GM19240 (cell line): ENCODE results near the gene METTL16.

Experiments used
- DNase-seq: peaks from one replicate; pipeline ENCODE4 v3.0.0; 2011; ENCODE audit warnings: low spot score; ENCODE audit not compliant: insufficient read length

The METTL16 gene

DNA sequence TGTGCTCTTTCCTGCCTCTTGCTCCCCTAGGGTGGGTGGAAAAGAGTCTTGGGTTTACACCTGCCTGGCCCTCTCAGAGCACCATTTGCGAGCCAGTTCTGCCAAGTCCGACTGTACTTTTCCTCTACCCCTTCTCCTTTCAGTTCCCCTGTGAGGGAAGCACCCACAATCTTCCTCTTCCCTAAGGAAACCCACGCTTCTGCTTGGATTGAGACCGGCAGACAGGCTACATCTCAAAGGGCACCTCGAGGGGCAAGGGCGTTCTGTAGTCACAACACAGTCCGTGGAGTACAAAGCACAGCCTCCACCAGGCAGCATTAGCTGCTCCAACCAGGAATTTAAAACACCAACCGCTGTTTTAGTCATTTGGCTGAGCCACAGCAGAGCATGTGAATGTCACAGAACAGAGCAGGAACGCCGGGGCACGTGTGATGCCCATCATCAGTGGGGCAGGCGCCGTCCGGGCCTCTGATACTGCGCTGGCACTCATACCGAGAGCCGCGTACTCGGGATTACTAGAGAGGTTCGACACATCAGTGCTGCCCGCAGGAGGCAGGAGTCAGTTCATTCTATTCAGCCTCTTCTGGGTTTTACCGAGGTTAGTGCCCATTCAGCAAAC, 97.1 kb downstream of the METTL16 start:
- DNase-seq, result no peak

DNA sequence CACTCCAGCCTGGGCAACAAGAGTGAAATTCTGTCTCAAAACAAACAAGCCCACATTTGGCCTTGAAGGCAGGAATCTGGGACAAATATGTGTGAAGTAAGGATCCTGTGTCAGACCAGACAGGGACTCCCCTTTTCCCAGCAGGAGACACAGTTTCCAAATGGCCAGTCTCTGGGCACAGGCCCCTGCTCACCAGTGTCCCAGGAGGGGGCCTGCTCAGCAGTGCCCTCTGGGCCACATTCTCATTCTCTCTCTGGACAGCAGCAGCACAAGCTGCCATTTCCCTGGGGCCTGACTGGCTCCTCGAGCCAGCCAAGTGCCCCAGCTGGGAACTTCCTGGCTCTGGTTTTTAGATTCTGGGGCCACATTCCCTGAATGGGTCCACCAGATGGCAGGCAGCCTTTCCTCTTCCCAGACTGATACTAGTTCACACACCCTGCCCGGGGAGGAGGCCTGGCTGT, 99.1 kb downstream of the METTL16 start:
- DNase-seq, result no peak

DNA sequence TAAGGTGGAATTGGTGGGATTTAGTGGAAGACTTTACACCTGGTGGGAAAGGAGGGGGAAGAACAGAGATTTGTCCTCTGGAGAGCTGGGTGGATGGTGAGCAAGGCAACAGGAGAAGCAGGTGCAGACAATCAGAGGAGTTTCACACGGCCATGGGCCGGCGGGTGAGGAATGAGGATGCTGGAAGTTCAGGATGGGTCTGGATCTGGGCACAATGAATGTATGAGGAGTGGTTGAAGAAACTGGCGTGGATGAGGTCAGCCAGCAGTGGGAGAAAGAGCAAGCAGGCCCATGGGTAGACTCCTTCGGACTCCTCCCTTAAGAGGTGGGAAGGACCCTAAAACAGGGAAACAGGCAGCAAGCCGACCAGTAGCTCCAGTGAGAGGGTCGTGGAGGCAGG, 100.7 kb downstream of the METTL16 start:
- no peak for DNase-seq

DNA sequence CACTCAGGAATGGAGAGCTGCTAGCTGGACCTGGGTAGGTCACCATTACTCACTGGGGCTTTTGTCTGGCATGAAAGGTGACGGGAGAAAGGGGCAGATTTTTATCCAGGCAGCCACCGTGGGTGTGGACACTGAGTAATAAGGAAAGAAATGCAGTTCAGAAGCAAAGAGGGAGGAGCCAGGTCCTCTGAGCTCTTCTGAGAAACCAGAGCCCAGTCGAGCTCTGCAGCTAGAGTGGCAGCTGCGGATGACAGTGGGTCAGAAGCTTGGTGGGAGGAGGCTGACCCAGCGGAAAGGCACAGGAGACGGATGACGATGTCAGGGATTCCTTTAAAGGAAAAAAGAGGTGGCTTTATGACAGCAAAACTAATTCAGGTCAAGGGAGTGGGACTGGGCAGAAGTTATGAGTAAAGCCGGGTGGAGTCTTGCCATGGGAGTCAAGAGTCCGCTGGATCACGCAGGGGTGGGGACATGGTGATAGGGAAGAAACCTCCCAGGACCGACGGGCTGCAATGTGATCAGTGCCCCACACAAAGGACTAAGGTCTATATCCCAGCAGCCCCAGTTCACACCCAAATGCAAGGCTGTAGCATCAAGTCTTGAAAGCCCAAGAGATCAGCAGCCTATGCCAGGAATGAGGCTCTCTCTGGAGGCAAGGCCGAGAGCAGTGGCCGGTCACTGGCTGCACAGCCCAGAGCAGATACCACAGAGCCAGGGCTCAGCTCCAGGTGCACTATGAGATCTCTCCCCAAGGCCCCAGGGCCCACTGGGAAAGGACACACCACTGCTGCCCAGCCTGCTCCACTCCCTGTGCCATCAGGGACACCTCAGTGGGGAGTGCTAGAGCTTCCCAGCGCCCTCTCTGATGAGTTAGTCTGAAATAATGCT, 104.5 kb downstream of the METTL16 start:
- no peak for DNase-seq

DNA sequence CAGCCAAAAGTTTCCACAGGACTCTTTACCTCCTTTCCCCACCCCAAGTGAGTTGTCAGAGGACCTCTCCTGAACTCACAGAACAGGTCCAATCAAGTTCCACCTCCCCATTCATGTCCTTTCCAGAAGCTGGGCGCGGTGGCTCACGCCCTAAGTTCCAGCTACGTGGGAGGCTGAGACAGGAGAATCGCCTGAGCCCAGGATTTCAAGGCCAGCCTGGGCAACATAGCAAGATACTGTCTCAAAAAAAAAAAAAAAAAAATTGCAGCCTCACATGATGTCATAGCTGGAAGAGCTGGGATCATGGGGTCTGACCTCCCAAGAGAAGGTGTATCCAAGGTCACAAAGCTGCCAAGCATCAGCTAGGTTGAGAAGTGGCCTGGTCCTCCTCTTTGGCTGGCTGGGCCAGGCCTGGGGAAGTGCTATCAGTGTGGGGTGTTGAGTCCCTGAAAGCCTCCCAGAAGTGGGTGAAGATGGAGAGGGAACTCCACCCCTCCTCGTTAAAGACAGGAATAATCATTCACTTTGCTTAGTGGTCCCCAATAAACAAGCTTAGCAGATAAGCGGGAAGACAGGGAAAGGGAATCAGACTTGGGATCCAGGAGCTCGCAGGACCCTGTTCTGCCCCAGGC, 105.3 kb downstream of the METTL16 start:
- DNase-seq, result no peak

DNA sequence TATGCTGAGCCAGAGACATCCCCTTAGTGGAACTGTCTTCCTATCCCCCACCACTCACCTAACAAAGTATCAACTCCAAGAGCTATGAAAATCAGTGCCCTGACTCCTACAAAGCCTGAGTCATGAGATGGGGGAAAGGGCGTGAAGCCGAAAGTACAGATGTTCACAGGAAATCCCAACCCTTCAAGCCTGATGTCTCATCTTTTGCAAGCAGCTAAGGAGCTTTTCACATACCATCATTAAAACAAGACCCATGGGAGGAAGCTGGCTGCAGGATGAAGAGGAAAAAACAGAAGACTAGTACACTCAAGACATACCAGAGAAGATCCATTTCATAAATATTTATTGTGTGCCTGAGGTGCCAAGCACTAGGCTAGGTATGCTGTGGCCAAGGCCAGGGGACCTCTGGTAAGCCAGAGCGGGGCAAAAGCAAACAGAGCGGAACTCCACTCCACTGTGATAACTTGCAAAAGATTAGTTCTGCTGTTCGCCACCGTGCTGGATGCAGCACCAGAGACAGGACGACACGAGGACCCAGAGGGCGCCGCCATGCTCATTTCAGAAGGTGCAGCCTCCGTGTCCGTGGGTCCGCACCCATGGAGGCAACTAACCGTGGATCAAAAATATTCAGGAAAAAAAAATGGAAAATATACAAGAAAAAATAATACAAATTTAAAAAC, 106.3 kb downstream of the METTL16 start:
- DNase-seq, result no peak

DNA sequence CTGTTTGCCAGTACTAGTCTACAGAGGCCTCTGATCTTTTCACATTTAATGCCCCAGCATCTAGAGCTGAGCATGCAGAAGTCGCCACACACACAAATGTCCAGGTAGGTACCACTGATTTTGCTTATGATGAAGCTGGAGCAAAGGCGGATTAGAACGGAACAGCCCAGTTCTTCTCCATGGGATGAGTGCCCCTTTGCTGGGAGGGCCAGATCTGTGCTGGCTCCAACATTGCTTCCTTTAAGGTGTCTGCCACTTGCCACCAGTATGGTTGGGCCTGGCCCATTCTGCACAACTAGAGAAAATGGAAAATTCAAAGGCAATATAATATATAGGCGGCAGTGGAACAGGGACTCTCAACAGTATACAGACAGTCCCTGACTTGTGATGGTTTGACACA, 108.6 kb downstream of the METTL16 start:
- DNase-seq, result no peak

DNA sequence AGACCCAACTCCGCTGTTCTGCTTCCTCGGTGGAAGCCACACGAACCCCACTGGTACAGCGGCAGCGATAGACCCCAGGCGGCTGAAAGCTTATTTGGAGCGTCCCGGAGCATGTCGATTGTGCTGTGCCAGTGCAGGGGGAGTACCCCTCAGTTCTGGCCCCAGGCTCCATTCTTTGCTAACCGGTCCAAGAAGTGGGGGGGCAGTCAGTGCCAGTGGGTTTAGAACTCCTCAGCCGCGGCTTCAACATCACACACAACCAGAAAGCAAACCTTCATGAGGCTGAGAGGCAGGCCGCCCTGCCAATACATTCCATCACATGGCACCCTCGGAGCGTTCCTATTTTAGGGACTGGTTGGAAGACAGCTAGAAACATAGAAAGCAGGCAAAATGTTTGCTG, 109.1 kb downstream of the METTL16 start:
- no peak for DNase-seq

DNA sequence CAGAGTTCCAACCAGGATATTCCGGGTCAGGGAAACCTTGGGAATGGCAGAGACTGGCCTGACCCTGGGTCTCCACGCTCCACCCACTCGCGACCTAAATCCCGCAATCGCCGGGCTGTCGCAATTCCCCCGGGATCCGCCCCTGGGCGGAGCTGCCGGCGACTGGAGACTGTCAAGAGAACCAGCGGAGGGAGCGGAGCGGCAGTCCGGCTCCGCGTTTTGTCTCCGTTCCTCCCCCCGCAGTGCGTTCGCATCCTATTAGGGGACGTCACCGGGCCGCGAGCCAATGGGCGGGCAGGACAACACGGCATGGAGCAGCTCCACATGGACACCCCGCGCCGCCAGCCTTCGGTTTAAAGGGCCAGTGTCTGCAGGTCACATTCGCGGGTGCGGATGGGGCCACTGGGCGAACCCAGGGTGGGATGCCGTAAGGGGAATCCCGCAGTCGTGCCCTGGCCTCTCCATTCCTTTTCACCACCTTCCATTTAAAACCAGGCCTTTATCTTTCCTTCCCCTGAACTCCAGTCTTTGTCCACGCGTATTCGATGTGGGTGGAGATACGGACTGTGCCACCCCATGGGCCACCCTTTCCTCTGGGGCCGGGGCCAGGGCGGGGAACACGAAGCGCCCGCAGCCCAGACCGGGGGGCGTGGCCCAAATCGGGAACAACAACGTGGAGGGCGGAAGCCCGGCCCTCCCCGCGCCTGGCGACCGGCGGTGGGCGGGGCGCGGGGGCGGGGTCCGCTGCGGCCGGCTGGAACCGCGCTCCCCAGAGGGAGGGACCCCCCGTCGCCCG, 110.1 kb downstream of the METTL16 start:
- peak; percentile 90 for DNase-seq

DNA sequence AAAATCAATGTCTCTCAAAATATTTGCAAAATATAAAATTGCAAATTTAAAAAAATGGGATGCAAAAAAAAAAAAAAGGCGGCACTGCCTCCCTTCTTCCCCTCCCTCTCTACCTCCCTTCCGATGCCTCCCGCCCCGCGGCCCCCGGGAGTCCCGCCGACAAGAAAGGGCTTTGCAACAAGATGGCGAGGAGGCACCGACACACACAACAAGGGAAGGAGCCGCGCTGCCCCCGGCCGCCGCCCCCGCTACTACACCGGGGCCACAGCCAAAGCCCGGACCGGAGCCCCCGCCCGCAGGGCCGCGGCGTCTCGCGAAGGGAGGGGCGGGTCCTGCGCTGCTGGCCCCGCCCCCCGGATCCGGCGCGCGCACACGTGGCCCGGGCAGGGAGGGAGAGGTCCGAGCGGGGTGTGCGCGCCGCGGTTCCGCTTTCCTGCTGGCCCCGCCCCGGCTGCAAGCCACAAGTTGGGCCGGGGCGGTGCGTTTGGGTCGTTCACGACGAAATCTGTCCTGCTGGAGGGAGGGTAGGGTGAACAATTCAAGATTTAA, 110.7 kb downstream of the METTL16 start, which contains the start of gene MNT:
TSS of gene MNT (minus strand) at position 184 of the 549 bp plus-strand sequence. CDS start 348 bp downstream, outside the sequence.
- DNase-seq, result peak; percentile 78

DNA sequence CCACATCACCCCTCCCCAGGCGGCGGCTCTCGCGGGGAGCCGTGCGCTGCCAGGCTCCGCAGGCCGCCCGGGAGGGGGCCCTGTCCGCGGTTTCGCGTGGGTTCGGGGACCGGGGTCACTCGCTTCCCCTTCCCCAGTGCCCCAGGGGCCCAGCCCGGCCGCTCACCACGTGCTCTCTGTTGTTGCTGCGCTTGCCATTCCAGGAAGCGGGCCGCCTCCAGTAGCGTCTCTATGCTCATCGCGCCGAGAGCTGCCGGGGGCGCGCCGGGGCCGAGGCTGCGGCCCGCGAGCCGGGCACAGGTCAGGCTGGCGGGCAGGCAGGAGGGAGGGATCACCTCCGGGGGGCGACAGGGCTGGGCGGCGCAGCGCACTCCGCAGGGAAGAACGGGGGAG, 111.2 kb downstream of the METTL16 start:
- DNase-seq, result no peak

DNA sequence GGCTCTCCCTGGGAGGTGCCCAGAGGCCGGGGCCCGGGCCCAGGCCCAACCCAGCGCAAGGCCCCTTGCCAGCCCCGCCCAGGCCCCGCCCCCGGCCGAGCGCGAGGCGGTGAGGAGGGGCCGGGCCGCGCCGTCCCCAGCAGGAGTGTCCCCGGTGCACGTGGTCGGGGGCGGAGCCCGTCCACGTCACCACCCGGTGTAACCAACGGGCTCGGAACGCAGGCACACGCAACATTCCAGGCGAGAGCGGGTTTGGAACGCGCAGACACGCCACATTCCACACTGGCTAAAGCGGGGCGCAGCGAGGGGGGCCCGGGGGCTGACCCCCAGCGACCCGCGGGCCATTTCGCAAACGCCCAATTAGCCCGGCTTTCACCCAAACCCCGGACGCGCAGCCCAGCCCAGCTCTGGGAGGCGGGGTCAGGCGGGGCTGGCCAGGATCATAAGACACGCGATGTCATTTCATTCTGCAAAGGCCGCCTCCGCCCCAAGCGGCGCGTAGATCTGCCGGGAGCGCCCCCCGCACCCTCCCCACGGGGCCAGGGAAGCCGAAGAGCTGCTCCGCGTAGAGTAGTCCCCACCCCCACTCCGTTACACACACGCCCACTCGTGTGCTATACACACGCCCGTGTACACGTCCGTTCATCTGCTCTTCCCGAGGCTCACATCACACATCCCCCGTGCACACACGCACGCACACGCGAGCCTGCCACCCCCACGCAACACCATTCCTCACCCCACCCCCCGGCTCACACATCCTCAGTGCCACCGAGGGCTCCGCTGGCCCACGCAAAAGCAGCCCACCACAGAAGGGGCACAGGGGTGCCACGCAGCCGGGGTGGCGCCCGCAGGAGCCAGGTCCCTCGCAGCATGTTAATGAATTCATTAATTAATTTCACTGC, 111.9 kb downstream of the METTL16 start:
- peak; percentile 75 for DNase-seq

DNA sequence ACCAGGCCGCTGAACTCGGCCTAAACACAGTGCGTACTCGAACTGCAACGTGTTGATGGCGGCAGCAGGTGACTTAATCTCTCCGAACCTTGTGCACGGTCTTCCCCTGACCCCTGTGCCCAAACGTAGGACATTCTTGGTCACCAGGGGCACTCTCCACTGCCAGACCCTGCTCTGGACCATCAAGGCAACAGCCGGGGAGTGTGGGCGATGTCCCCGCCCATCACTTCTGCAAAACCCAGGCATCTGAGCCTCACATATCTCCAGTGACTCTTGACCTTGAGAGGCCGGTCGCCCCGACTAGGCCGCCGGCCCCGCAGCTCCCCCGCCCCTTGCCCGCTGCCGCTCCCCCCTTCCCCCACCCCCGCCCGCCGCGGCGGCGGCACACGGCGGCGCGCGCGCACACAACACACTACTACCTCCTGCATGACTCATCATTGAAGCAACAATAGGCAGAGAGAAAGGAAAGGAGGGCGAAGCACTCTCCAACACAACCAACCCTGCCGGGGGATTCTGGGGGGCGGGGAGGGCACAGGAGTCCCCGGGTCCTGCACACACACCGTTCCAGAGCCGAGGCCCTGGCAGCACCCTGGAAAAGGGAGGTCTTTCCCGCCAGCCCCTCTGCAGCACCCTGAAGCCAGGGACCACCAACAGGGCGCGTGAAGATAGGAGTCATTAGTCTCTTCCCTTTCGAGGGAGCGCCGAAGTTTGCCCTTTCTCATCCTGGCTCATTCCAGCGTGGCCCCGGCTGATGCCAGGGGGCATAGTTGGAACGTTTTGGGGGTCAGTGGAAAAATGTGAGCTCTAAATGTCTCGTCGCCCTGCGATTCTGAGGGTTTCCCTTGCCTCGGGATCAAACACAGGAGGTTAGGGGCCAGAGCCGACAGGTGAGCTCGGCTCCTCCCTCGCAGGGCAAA, 112.8 kb downstream of the METTL16 start:
- DNase-seq, result no peak

DNA sequence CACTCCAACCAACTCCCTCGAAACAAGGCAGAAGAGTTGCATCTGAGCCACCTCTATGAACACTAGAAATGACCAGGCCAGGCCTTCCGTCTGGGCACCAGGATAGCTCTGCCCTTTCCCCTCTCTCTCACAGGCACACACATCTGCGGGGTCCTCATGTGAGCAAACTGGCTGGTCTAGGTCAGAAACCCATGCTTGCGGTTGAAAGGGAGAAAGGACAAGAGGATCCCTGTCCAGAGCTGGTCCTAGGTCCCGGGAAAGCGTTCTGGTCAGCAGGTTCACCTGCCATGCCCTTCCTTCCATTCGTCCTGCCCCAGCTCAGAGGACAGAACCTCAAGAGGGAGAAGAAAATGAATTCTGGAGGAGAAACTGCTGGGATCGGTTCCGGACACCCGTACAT, 113.5 kb downstream of the METTL16 start:
- no peak for DNase-seq

DNA sequence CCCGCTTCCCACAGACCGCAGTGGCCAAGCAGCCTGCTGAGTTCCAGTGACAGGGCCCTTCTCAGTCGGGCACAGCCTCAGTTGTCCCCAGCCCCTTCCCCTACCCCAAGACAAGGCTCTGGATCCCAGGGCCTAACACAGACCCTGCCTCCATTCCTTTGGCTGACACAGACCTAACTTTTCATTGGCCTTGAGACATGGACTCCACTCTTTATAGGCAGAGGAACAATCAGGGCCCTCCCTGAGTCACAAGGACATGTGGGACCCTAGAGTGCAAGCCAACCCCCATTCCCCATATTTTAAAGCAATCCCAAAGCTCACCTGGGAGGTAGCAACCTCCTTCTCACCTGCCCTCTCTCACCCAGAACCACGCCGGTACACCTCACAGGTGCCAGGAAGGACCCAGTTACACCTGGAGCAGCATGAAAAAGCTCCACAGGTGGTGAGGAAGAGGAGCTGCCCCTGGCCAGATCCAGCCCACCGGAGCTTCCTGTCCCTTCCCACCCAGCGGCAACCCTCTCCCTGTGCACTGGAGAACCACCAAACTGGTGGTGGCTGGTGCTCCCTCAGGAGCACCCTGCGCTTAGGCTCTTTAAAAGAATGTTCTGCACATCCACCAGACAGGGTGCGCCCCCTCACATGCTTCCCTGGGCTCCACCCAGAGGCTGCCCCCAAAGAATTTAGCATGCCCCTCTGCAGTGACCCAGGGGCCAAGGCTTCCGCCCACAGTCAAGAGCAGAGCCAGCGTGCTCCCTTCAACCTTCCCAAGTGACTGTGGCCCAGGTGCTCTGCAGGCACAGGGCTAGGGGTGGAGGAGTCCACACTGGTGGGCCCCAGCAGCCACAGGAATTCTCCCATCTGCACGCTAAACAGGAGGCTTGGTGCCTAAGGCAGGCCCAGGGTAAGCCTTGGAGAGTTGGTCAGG, 114.2 kb downstream of the METTL16 start:
- no peak for DNase-seq

DNA sequence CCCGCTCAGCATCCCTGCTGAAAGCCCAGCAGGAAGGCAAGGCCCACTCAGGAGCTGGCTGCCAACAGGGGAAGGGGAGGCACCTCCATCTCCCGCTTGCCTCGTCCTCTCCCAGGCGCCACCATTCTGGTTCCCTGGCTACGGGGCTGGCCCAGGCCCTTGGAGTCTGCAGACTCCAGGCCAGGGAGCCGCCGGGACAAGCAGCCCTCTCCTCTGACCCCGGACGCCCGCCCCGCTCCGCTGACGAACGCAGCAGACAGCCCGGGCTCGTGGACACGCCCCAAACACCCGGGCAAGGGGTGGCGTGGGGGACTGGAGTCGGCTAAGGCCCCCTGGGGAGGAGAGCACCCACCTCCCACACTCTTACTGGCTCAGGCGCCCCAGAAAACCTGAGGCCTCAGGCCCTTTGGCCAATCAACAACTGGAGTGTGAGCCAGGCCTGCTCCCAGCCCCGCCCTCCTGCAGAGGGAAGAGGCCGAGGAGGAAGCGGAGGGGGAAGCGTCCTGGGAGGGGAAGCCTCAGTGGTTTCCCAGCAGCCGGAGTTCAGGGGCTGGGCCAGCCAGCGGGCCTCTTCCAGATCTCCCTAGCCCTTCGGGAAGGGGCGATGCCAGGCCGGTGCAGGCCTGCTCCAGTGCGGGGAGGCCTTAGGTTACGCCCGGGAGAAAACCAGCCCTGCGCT, 115.0 kb downstream of the METTL16 start:
- DNase-seq, result no peak

DNA sequence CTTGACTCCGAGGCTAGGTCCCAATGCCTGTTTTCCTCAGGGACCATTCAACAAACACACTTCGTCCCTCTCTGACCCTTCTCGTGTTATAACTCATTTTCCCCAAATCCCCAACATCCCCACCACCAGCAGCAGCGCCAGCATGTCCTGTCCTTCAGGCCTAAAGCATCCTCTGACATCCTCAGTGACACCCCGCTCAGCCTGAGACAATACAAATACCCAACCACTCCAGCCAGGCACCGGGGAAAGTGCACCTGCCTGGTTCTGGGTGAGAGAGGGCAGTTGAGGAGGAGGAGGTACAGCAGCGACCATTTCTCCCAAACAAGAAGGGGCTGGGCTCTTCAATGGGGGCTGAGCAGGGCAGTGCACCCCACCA, 115.5 kb downstream of the METTL16 start:
- no peak for DNase-seq
